IMR-90 (cell line): ENCODE results near the gene LAP3. TPM values are rescaled to one million over a fixed set of nuclear protein-coding genes. Genes with fewer than 3 reads are reported as not detected.

Experiments
- ATAC-seq: fragments of 200-7000 bp; cut with Tn5 transposase; 2 replicates; pipeline ENCODE4 v1.9.1; 2020; ENCODE audit warnings: low read depth, mild to moderate bottlenecking, moderate library complexity
- BruUV-seq: library from RNA; stranded (reverse); fragments of 400-500 nt; replicated peaks from 2 replicates; lab custom pipeline; 2021; lab: Mats Ljungman, UMichigan
- CTCF ChIA-PET: fragments of 300-600 bp; formaldehyde crosslinking; extraction: SDS; loops from one replicate; lab custom pipeline; 2021; ENCODE audit warnings: antibody characterized with exemption; lab: Yijun Ruan, JAX
- POLR2A ChIA-PET: fragments of 300-600 bp; sonication (Branson Sonifier 250); formaldehyde crosslinking; loops from one replicate; lab custom pipeline; 2022; ENCODE audit warnings: antibody characterized with exemption; ENCODE audit not compliant: unreplicated experiment; lab: Charles Lee
- DNase-seq: peaks from one replicate; pipeline ENCODE4 v3.0.0; 2013
- H2AFZ ChIP-seq: replicated peaks from 2 replicates; pipeline ENCODE3; 2013; ENCODE audit warnings: low read length, mild to moderate bottlenecking; ENCODE audit not compliant: poor library complexity
- H2AK5ac ChIP-seq: 2 replicates; pipeline ENCODE4 v1.6.1; 2013; ENCODE audit warnings: low read depth, low read length, inconsistent platforms
- H2AK9ac ChIP-seq: replicated peaks from 2 replicates; pipeline ENCODE3; 2013; ENCODE audit warnings: mild to moderate bottlenecking, low read depth, low read length, moderate library complexity; ENCODE audit not compliant: poor library complexity
- H2BK120ac ChIP-seq: 2 replicates; pipeline ENCODE4 v1.6.1; 2013; ENCODE audit warnings: low read depth, low read length, inconsistent platforms
- H2BK15ac ChIP-seq: 3 replicates; pipeline ENCODE4 v1.6.1; 2013; ENCODE audit warnings: low read depth, low read length, inconsistent platforms
- H2BK20ac ChIP-seq: 2 replicates; pipeline ENCODE4 v1.6.1; 2013; ENCODE audit warnings: low read depth, mild to moderate bottlenecking, inconsistent platforms, low read length, moderate library complexity
- H2BK5ac ChIP-seq: 2 replicates; pipeline ENCODE4 v1.6.1; 2013; ENCODE audit warnings: mild to moderate bottlenecking, low read depth, low read length, inconsistent platforms; ENCODE audit not compliant: poor library complexity, severe bottlenecking
- H3K14ac ChIP-seq: replicated peaks from 2 replicates; pipeline ENCODE4 v1.6.1; 2013; ENCODE audit warnings: low read depth, low read length, inconsistent platforms
- H3K18ac ChIP-seq: 2 replicates; pipeline ENCODE4 v1.6.1; 2013; ENCODE audit warnings: low read depth, low read length, control low read depth
- H3K23ac ChIP-seq: 2 replicates; pipeline ENCODE4 v1.6.1; 2013; ENCODE audit warnings: low read depth, low read length, inconsistent platforms
- H3K27ac ChIP-seq: 2 replicates; pipeline ENCODE4 v1.5.1; 2013; ENCODE audit warnings: mild to moderate bottlenecking, control low read depth, low read length; ENCODE audit not compliant: insufficient read depth
- H3K27me3 ChIP-seq: 2 replicates; pipeline ENCODE4 v1.6.1; 2013; ENCODE audit warnings: low read length; ENCODE audit not compliant: control insufficient read depth, insufficient read depth
- H3K36me3 ChIP-seq: 2 replicates; pipeline ENCODE4 v1.6.1; 2013; ENCODE audit warnings: low read length, mixed read lengths; ENCODE audit not compliant: control insufficient read depth, insufficient read depth
- H3K4ac ChIP-seq: 2 replicates; pipeline ENCODE4 v1.6.1; 2013; ENCODE audit warnings: low read depth, low read length, inconsistent platforms
- H3K4me1 ChIP-seq: 2 replicates; pipeline ENCODE4 v1.6.1; 2013; ENCODE audit warnings: low read length, mixed read lengths; ENCODE audit not compliant: control insufficient read depth, insufficient read depth
- H3K4me2 ChIP-seq: 2 replicates; pipeline ENCODE4 v1.6.1; 2013; ENCODE audit warnings: low read depth, mild to moderate bottlenecking, control low read depth, low read length, moderate library complexity
- H3K4me3 ChIP-seq: 2 replicates; pipeline ENCODE4 v1.5.1; 2013; ENCODE audit warnings: low read depth, mild to moderate bottlenecking, control low read depth, low read length, moderate library complexity; ENCODE audit not compliant: insufficient read depth
- H3K56ac ChIP-seq: 2 replicates; pipeline ENCODE4 v1.6.1; 2013; ENCODE audit warnings: low read length, inconsistent platforms; ENCODE audit not compliant: insufficient read depth; ENCODE audit errors: extremely low read depth
- H3K79me1 ChIP-seq, 2 experiments: 2 replicates each; pipeline ENCODE4 v1.6.1; 2013; ENCODE audit warnings: low read length in 2 of 2, inconsistent platforms in 1 of 2, low read depth in 1 of 2
- H3K9ac ChIP-seq: 2 replicates; pipeline ENCODE4 v1.6.1; 2013; ENCODE audit warnings: low read depth, low read length, control low read depth
- H3K9me1 ChIP-seq: 2 replicates; pipeline ENCODE4 v1.6.1; 2013; ENCODE audit warnings: low read length, inconsistent platforms; ENCODE audit not compliant: insufficient read depth
- H3K9me3 ChIP-seq: 2 replicates; pipeline ENCODE4 v1.6.1; 2013; ENCODE audit warnings: low read length; ENCODE audit not compliant: control insufficient read depth, insufficient read depth
- H4K20me1 ChIP-seq: 2 replicates; pipeline ENCODE4 v1.6.1; 2013; ENCODE audit warnings: low read length, inconsistent platforms; ENCODE audit not compliant: insufficient read depth
- H4K5ac ChIP-seq: 2 replicates; pipeline ENCODE4 v1.6.1; 2013; ENCODE audit warnings: mild to moderate bottlenecking, low read depth, low read length, control low read depth
- H4K8ac ChIP-seq, 2 experiments: 2 replicates each; pipeline ENCODE4 v1.6.1; 2013; ENCODE audit warnings: low read depth in 2 of 2, low read length in 2 of 2, control low read depth in 1 of 2, inconsistent platforms in 1 of 2
- H4K91ac ChIP-seq: 2 replicates; pipeline ENCODE4 v1.6.1; 2013; ENCODE audit warnings: low read depth, low read length, inconsistent platforms; ENCODE audit not compliant: insufficient read depth
- BHLHE40 ChIP-seq: fragments of 150-350 bp; IDR thresholded peaks from 2 replicates; pipeline ENCODE4 v1.6.1; 2016; ENCODE audit warnings: mild to moderate bottlenecking, low read depth, low read length
- CEBPB ChIP-seq: IDR thresholded peaks from 2 replicates; pipeline ENCODE4 v1.6.1; 2012; ENCODE audit warnings: low read depth, low read length, improper control_type of control experiment
- CHD1 ChIP-seq: IDR thresholded peaks from 2 replicates; pipeline ENCODE4 v1.6.1; 2012; ENCODE audit warnings: low read depth, low read length, improper control_type of control experiment
- CTCF ChIP-seq: conservative IDR thresholded peaks from 2 replicates; pipeline ENCODE4 v1.5.1; 2012; ENCODE audit warnings: mild to moderate bottlenecking, low read depth, low read length, improper control_type of control experiment
- ELK1 ChIP-seq: fragments of 150-350 bp; IDR thresholded peaks from 2 replicates; pipeline ENCODE4 v1.6.1; 2016; ENCODE audit warnings: low read depth, mild to moderate bottlenecking, low read length, moderate library complexity, borderline replicate concordance
- FOS ChIP-seq: fragments of 150-350 bp; IDR thresholded peaks from 2 replicates; pipeline ENCODE4 v1.6.1; 2016; ENCODE audit warnings: low read depth, low read length
- MAFK ChIP-seq: IDR thresholded peaks from 2 replicates; pipeline ENCODE4 v1.6.1; 2012; ENCODE audit warnings: low read depth, low read length, improper control_type of control experiment
- MAZ ChIP-seq: IDR thresholded peaks from 2 replicates; pipeline ENCODE4 v1.6.1; 2012; ENCODE audit warnings: low read depth, mild to moderate bottlenecking, low read length, improper control_type of control experiment, moderate library complexity, borderline replicate concordance
- MXI1 ChIP-seq: IDR thresholded peaks from 2 replicates; pipeline ENCODE4 v1.6.1; 2012; ENCODE audit warnings: low read depth, mild to moderate bottlenecking, low read length, moderate library complexity, borderline replicate concordance
- NFE2L2 ChIP-seq: fragments of 150-350 bp; IDR thresholded peaks from 2 replicates; pipeline ENCODE4 v1.6.1; 2016; ENCODE audit warnings: low read depth, mild to moderate bottlenecking, low read length
- POLR2A ChIP-seq: IDR thresholded peaks from 2 replicates; pipeline ENCODE4 v1.6.1; 2012; ENCODE audit warnings: mild to moderate bottlenecking, low read depth, low read length
- RAD21 ChIP-seq: IDR thresholded peaks from 2 replicates; pipeline ENCODE4 v1.6.1; 2012; ENCODE audit warnings: low read length, improper control_type of control experiment
- RCOR1 ChIP-seq: IDR thresholded peaks from 2 replicates; pipeline ENCODE4 v1.6.1; 2012; ENCODE audit warnings: mild to moderate bottlenecking, low read length, improper control_type of control experiment; ENCODE audit not compliant: insufficient replicate concordance
- RFX5 ChIP-seq: IDR thresholded peaks from 2 replicates; pipeline ENCODE4 v1.8.0; 2012; ENCODE audit warnings: low read depth, mild to moderate bottlenecking, low read length, moderate library complexity
- SMC3 ChIP-seq: fragments of 150-350 bp; IDR thresholded peaks from 2 replicates; pipeline ENCODE4 v1.6.1; 2016; ENCODE audit warnings: low read depth, mild to moderate bottlenecking, antibody characterized with exemption, low read length, moderate library complexity
- USF2 ChIP-seq: fragments of 150-350 bp; IDR thresholded peaks from 2 replicates; pipeline ENCODE4 v1.6.1; 2017; ENCODE audit warnings: mild to moderate bottlenecking, antibody characterized with exemption, low read length, low read depth
- WGBS, 2 experiments: methylation state at CpG; one replicate each; pipeline versions ENCODE4 v1.1.5 to v1.1.7; 2013; ENCODE audit warnings: missing lambda C conversion rate in 2 of 2; ENCODE audit not compliant: insufficient read length in 1 of 2; ENCODE audit errors: extremely low coverage in 2 of 2; 5-methylcytosine and 5-hydroxymethylcytosine counted together
- dilution Hi-C: fragments of 300-500 bp; cut with HindIII; formaldehyde crosslinking; loops from one replicate; pipeline ENCODE4 v1.14.3; 2018; ENCODE audit warnings: low sequenced_read_pairs; ENCODE audit not compliant: unreplicated experiment
- in situ Hi-C: fragments of 300-500 bp; cut with MboI; formaldehyde crosslinking; loops from 3 replicates; pipeline ENCODE4 v1.14.3; 2019; ENCODE audit warnings: low sequenced_read_pairs, inconsistent platforms, mixed read lengths
- intact Hi-C: fragments of 100-400 bp; cut with micrococcal nuclease; formaldehyde crosslinking; loops from 2 replicates; pipeline ENCODE4 v1.10.0; 2022
- polyA plus RNA-seq, 3 experiments: library from polyadenylated mRNA; depleted of rRNA; stranded (reverse); fragments of >200 nt; gene quantifications; 2 replicates each; pipeline ENCODE4 v1.2.3, GENCODE V29; 2012; ENCODE audit warnings: low replicate concordance in 1 of 3
- total RNA-seq: library from RNA; depleted of rRNA; stranded (reverse); fragments of >200 nt; gene quantifications from 2 replicates; pipeline ENCODE4 v1.2.3, GENCODE V29; 2012

The LAP3 gene
- total and polyA plus RNA-seq, 2 of the 4 experiments (the other 2 are of a cell fraction), result 57.9 to 91.6 TPM

- H3K4me1 ChIP-seq, result no peaks in the 10 kb centered on the region
- H4K5ac ChIP-seq, result no peak overlapping the region
- no peak overlapping the region for H3K27ac ChIP-seq
- peaks cover 3% of the 10 kb centered on the region; the same call in 1 of the 2 replicates for H3K27me3 ChIP-seq
- H3K14ac ChIP-seq, result no peak overlapping the region
- no peak overlapping the region for H2BK5ac ChIP-seq
- no peak overlapping the region for H3K9ac ChIP-seq
- ChIA-PET CTCF (no interaction called here), POLR2A (no interaction called here)
- H2BK15ac ChIP-seq, result no peak overlapping the region
- no peaks in the 10 kb centered on the region for H3K36me3 ChIP-seq
- H3K79me1 ChIP-seq, result no peaks in the 10 kb centered on the region
- no peak overlapping the region for H2BK20ac ChIP-seq
- H3K4me2 ChIP-seq, result no peak overlapping the region
- DNase-seq (no peak), ATAC-seq (no peak)
- no peak overlapping the region for H4K8ac ChIP-seq
- no peak overlapping the region for H2AK9ac ChIP-seq
- intact Hi-C loops, result no loop called here
- no peaks in the 10 kb centered on the region for H3K9me3 ChIP-seq
- no peak overlapping the region for H3K4ac ChIP-seq
- no peaks in the 10 kb centered on the region for H4K20me1 ChIP-seq
- BruUV-seq, result no TSS peak
- no peak overlapping the region for H4K91ac ChIP-seq
- TF ChIP-seq USF2 (no peak), CHD1 (no peak), FOS (no peak), RAD21 (no peak), POLR2A (no peak), BHLHE40 (no peak), CTCF (no peak), RFX5 (no peak), MAFK (no peak), RCOR1 (no peak), MAZ (no peak), MXI1 (no peak), SMC3 (no peak), ELK1 (no peak), CEBPB (no peak), NFE2L2 (no peak)
- dilution Hi-C loops, result no loop called here
- H2AK5ac ChIP-seq, result no peak overlapping the region
- H3K18ac ChIP-seq, result no peak overlapping the region
- no peak overlapping the region for H3K56ac ChIP-seq
- WGBS, 2 experiments, result no CpG with 5 or more reads among the region's 1 CpG
- no peak overlapping the region for H2BK120ac ChIP-seq
- in situ Hi-C loops, result no loop called here
- no peak overlapping the region for H2AFZ ChIP-seq
- H3K9me1 ChIP-seq, result no peaks in the 10 kb centered on the region
- no peak overlapping the region for H3K4me3 ChIP-seq
- no peak overlapping the region for H3K23ac ChIP-seq
These were observed 14.8 kb upstream of the LAP3 start for GRCh38 chr4:17562157-17562556.
